Mesodermal cell (in vitro differentiated cells): ENCODE measurements around the gene SP3.

Experiments used
- H3K27ac ChIP-seq: 2 replicates; pipeline ENCODE4 v1.7.0; 2013; ENCODE audit warnings: mild to moderate bottlenecking, low read depth, low read length, moderate library complexity; ENCODE audit not compliant: severe bottlenecking
- H3K36me3 ChIP-seq: 2 replicates; pipeline ENCODE4 v1.7.1; 2013; ENCODE audit warnings: mild to moderate bottlenecking, low read length, moderate library complexity; ENCODE audit not compliant: control insufficient read depth, insufficient read depth
- H3K4me1 ChIP-seq: one replicate; pipeline ENCODE4 v1.7.1; 2013; ENCODE audit warnings: mild to moderate bottlenecking, low read length; ENCODE audit not compliant: insufficient read depth, control insufficient read depth, poor library complexity, severe bottlenecking
- H3K4me3 ChIP-seq: 2 replicates; pipeline ENCODE4 v1.7.0; 2013; ENCODE audit warnings: low read length, control low read depth, mild to moderate bottlenecking; ENCODE audit not compliant: insufficient read depth, poor library complexity, severe bottlenecking; ENCODE audit errors: extremely low read depth
- H3K9me3 ChIP-seq: 2 replicates; pipeline ENCODE4 v1.7.1; 2013; ENCODE audit warnings: mild to moderate bottlenecking, low read length, moderate library complexity; ENCODE audit not compliant: control insufficient read depth
- WGBS, 2 experiments: methylation state at CpG; one replicate each; pipeline ENCODE4 v1.1.5; 2013; ENCODE audit warnings: missing lambda C conversion rate in 2 of 2; ENCODE audit not compliant: insufficient coverage in 2 of 2; 5-methylcytosine and 5-hydroxymethylcytosine counted together

The SP3 gene

GRCh38 chr2:173983391-173983871, 18.3 kb upstream of the SP3 start:
- 61% methylated on average over 3 of the region's 3 CpGs; no CpG with 5 or more reads in 1 of the 2 experiments for WGBS, 2 experiments
- Histone ChIP-seq H3K4me1 (no peaks in the 10 kb centered on the region), H3K36me3 (no peaks in the 10 kb centered on the region), H3K9me3 (no peaks in the 10 kb centered on the region), H3K27ac (no peak overlapping the region), H3K4me3 (no peak overlapping the region)

- 71 to 84% methylated on average over 1 to 3 of the region's 3 CpGs for WGBS, 2 experiments
- no peaks in the 10 kb centered on the region for H3K36me3 ChIP-seq
- no peaks in the 10 kb centered on the region for H3K4me1 ChIP-seq
- no peak overlapping the region for H3K27ac ChIP-seq
- H3K9me3 ChIP-seq: no peaks in the 10 kb centered on the region
- H3K4me3 ChIP-seq: no peak overlapping the region
Observed at GRCh38 chr2:173982918-173983317, 17.7 kb upstream of the SP3 start.

GRCh38 chr2:173982182-173982714, 17.1 kb upstream of the SP3 start:
- Histone ChIP-seq H3K36me3 (no peaks in the 10 kb centered on the region), H3K9me3 (no peaks in the 10 kb centered on the region), H3K4me1 (no peaks in the 10 kb centered on the region), H3K4me3 (no peak overlapping the region), H3K27ac (no peak overlapping the region)
- 100% methylated on average over 1 of the region's 2 CpGs for WGBS, 2 experiments

GRCh38 chr2:173981520-173981919, 16.3 kb upstream of the SP3 start:
- H3K4me3 ChIP-seq: no peak overlapping the region
- H3K27ac ChIP-seq: no peak overlapping the region
- 100% methylated on average over 1 of the region's 2 CpGs for WGBS, 2 experiments
- H3K4me1 ChIP-seq: no peaks in the 10 kb centered on the region
- no peaks in the 10 kb centered on the region for H3K9me3 ChIP-seq
- H3K36me3 ChIP-seq: no peaks in the 10 kb centered on the region

GRCh38 chr2:173979751-173980351, 14.7 kb upstream of the SP3 start:
- Histone ChIP-seq H3K4me3 (no peak overlapping the region), H3K36me3 (no peaks in the 10 kb centered on the region), H3K4me1 (no peaks in the 10 kb centered on the region), H3K27ac (no peak overlapping the region), H3K9me3 (no peaks in the 10 kb centered on the region)
- 80 to 95% methylated on average over 1 to 2 of the region's 3 CpGs for WGBS, 2 experiments

GRCh38 chr2:173978447-173978846, 13.3 kb upstream of the SP3 start:
- Histone ChIP-seq H3K4me1 (no peaks in the 10 kb centered on the region), H3K9me3 (no peaks in the 10 kb centered on the region), H3K4me3 (no peak overlapping the region), H3K36me3 (no peaks in the 10 kb centered on the region), H3K27ac (no peak overlapping the region)
- WGBS, 2 experiments: 100% methylated on average over 1 of the region's 1 CpG; no CpG with 5 or more reads in 1 of the 2 experiments

- no peaks in the 10 kb centered on the region for H3K9me3 ChIP-seq
- peaks cover 11% of the 10 kb centered on the region for H3K4me1 ChIP-seq
- no peak overlapping the region for H3K27ac ChIP-seq
- no peak overlapping the region for H3K4me3 ChIP-seq
- 80 to 84% methylated on average over 1 to 3 of the region's 3 CpGs for WGBS, 2 experiments
- no peaks in the 10 kb centered on the region for H3K36me3 ChIP-seq
Observed at GRCh38 chr2:173972636-173973035, 7.5 kb upstream of the SP3 start.

GRCh38 chr2:173972165-173972564, 7.0 kb upstream of the SP3 start:
- no peaks in the 10 kb centered on the region for H3K9me3 ChIP-seq
- 72 to 75% methylated on average over 2 of the region's 2 CpGs for WGBS, 2 experiments
- H3K4me1 ChIP-seq: peaks cover 11% of the 10 kb centered on the region
- no peak overlapping the region for H3K4me3 ChIP-seq
- no peak overlapping the region for H3K27ac ChIP-seq
- no peaks in the 10 kb centered on the region for H3K36me3 ChIP-seq

GRCh38 chr2:173970516-173970924, 5.3 kb upstream of the SP3 start:
- H3K4me3 ChIP-seq: no peak overlapping the region
- H3K27ac ChIP-seq: no peak overlapping the region

GRCh38 chr2:173969886-173970285, 4.7 kb upstream of the SP3 start:
- Histone ChIP-seq H3K27ac (no peak overlapping the region), H3K4me3 (no peak overlapping the region), H3K36me3 (no peaks in the 10 kb centered on the region), H3K9me3 (no peaks in the 10 kb centered on the region), H3K4me1 (peaks cover 22% of the 10 kb centered on the region)
- no CpG with 5 or more reads among the region's 1 CpG for WGBS, 2 experiments

More at GRCh38 chr2:173970516-173970924, 5.3 kb upstream of the SP3 start:
- Histone ChIP-seq H3K36me3 (no peaks in the 10 kb centered on the region), H3K9me3 (no peaks in the 10 kb centered on the region), H3K4me1 (peaks cover 22% of the 10 kb centered on the region)

GRCh38 chr2:173968551-173968950, 3.4 kb upstream of the SP3 start:
- H3K4me3 ChIP-seq: no peak overlapping the region
- 88 to 100% methylated on average over 2 of the region's 6 CpGs for WGBS, 2 experiments
- H3K27ac ChIP-seq: no peak overlapping the region
- H3K9me3 ChIP-seq: no peaks in the 10 kb centered on the region
- H3K4me1 ChIP-seq: peaks cover 22% of the 10 kb centered on the region
- no peaks in the 10 kb centered on the region for H3K36me3 ChIP-seq
